HG02981 (cell line): ENCODE measurements around the gene GIGYF2.
A peak's percentile ranks its signal among the peaks of the same experiment; 100 is the strongest.
"Not testable (repeated sequence)": the region's sequence is repeated elsewhere in the genome, so short reads cannot be mapped to it uniquely, and the experiment has no call there.

Experiments
- ATAC-seq: cut with Tn5 transposase; IDR thresholded peaks from one replicate; pipeline ENCODE4 v1.9.1; 2021; ENCODE audit warnings: mild to moderate bottlenecking, moderate library complexity; ENCODE audit not compliant: unreplicated experiment

The GIGYF2 gene

DNA sequence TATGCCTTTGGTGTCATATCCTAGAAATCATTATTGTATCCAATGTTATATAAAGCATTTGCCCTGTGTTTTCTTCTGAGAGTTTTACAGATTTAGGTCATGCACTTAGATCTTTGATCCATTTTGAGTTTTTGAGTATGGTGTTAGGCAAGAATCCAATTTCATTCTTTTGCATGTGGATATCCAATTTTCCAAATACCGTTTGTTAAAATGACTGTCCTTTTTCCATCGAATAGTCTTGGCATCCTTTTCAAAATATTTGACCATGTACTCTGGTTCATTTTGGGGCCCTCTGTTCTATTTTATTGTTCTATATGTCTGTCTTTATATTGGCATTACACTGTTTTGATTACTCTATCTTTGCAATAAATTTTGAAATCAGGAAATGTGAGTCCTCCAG, 103.0 kb downstream of the GIGYF2 start:
- no peak for ATAC-seq

DNA sequence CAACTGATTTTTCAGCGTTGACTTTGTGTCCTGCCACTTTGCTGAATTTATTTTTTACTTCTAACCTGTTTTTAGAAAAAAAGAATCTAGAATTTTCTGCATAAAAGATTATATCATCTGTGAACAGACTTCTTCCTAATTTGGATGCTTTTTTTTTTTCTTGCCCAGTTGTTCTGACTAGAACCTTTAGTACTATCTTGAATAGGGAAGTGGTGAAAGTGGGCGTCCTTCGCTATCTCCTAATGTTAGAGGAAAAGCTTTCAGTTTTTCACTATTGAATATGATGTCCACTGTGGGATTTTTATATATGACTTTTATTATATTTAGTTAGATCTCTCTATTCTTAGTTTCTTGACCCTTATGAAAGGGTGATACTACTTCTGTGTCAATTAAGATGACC, 105.0 kb downstream of the GIGYF2 start:
- no peak for ATAC-seq

DNA sequence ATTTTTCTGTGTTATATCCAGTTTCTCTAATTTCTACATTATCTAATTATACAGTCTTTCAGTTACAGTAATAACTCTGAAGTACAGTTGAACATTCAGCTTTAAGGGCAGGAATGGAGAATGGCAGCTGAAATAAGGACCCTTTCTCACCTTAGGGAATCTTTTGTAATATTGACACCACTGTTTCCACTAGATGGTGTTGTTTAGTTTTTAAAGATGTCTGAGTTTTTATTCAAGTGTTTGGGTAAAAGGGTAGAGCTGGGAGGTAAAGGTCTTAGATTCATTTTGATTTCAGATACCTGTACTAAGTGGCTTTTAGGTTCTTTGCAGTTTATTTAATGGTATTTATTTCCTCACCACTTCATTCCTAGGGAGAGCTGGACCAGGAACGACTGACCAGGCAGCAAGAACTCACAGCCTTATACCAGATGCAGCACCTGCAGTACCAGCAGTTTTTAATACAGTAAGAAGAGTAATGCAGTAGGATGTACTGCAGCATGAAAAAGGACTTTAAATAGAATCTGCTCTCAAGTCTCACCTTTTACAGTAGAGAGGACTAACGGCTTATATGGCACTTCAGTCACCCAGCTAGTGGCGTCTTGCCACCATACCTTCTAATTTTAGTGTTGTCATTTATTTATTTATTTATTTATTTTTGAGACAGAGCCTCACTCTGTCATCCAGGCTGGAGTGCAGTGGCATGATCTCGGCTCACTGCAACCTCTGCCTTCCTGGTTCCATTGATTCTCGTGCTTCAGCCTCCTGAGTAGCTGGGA, 112.4 kb downstream of the GIGYF2 start:
- no peak for ATAC-seq

DNA sequence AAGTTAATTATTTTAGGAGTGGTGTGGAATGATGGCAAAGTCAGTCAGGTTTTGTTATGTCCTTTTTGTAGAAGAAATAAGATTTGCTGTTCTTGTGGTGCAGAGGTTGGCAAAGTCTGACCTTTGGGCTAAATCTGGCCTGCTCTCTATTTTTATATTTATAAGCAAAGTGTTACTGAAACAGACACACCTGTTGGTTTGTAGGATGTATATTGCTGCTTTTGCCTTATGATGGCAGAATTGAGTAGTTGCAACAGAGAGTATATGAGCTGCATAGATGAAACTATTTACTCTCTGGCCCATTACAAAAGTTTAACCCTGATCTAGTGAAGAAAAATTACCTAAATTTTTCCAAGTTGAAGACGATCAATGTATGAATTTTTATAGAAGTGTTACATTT, 113.3 kb downstream of the GIGYF2 start:
- no peak for ATAC-seq

DNA sequence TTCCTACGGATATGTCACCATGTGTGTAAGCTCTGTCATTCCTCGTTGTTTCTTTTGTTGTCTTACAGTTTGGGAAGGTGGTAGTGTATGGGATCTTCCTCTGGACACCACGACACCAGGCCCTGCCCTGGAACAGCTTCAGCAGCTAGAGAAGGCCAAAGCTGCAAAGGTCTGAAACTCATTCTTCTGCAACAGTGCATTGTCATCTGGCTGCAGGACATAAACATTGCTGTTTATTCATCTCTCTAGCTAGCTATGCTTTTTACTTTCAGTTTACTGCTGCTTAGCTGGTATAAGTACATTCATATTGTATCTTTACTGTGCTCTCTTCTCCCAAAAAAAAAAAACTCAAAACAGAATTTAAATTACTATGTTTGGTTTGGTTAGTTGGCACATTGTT, 118.4 kb downstream of the GIGYF2 start:
- ATAC-seq: no peak

DNA sequence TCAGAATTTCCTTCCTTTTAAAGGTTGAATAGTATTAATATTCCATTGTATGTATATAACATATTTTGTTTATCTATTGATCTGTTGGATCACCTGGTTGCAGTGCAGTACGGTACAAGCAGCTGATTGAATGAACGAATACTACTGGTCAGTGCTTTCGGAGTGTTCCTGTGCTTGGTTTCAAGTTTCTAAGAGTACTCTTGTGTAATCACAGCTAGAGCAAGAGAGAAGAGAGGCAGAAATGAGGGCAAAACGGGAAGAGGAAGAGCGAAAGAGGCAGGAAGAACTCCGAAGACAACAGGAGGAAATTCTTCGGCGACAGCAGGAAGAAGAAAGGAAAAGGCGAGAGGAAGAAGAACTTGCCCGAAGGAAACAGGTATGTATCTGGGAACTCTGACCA, 119.5 kb downstream of the GIGYF2 start:
- no peak for ATAC-seq

DNA sequence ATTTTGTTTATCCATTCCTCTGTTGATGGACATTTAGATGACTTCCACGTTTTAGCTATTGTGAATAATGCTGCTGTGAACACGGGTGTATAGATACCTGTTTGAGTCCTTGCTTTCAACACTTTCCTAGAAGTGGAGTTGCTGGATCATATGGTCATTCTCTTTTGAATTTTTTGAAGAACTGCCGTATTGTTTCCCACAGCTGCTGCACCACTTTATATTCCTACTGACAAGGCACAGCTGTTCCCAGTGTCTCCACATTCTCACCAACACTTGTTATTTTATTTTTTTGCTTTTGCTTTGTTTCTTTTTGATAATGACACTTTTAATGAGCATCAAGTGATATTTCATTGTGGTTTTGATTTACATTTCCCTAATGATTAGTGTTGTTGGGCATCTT, 120.6 kb downstream of the GIGYF2 start:
- no peak for ATAC-seq

DNA sequence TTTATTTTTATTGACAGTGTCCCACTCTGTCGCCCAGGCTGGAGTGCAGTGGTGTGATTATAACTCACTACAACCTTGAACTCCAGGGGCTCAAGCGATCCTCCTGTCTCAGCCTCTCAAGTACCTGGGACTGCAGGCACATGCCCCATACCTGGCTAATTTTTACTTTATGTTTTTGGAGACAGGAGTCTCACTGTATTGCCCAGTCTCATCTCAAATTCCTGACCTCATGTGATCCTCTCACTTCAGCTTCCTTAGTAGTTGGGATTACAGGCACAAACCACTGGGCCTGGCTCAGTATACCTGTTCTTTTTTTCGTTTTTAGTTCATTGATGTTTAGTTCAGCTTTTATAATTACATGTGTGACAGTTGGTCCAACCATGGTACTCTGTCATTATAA, 132.9 kb downstream of the GIGYF2 start:
- no peak for ATAC-seq

DNA sequence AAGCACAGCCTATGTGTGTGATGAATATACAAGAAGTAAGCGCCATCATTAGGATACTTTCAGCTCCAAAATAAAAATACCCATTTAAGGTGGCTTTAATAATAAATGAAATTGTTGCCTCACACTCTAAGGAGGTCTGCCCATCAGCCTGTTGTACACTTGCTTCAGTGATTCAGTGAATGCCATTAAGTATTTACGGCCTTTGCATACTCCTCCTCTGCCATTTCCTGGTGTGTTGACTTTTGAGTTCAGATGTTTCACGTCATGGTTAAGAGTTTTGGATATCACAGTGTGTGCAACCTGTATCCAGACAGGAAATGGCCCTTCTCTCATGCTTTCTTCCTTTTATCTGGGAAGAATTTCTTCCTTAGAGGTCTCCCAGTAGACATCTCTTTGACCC, 134.4 kb downstream of the GIGYF2 start:
- ATAC-seq: no peak

DNA sequence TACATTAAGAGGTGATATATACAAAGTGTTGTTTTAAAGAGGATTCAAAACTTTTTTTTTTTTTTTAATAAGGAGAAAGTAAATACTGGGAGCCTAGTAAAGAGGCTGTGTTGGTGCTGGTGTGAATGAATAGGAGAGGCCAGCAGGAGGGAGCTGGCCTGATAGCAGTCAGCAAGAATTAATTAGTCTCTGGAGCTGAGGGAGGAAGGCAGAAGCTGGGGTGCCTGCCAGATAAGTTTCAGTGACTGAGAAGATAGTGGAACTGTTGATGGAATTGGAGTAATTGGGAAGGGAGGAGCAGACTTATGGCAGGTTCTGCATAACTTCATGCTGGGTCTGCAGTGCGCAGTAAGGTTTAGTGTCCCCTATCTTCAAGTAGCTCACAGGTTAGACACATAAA, 136.7 kb downstream of the GIGYF2 start:
- ATAC-seq: no peak

DNA sequence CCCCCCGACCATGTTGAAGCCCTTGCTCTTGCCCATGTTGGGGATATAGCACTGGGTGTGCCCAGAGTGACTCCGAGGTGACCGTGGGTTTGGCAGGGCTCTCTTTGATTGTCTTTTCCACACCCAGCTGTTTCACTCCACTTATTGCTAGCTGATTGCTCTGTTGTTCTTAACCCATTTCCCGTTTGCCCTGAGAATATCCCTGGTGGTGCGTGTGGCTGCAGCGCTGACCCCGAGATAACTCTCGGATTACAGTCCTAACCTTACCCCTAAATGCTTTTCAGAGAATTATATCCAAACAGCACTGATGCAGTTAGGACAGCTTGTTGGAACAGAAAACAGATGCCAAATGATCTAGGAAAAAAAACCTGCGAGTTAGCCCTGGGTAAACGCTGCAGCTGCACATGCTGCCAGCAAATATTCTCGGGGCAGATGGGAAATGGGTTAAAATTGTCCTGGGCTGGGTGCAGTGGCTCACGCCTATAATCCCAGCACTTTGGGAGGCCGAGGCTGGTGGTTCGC, 138.6 kb downstream of the GIGYF2 start:
- no peak for ATAC-seq

DNA sequence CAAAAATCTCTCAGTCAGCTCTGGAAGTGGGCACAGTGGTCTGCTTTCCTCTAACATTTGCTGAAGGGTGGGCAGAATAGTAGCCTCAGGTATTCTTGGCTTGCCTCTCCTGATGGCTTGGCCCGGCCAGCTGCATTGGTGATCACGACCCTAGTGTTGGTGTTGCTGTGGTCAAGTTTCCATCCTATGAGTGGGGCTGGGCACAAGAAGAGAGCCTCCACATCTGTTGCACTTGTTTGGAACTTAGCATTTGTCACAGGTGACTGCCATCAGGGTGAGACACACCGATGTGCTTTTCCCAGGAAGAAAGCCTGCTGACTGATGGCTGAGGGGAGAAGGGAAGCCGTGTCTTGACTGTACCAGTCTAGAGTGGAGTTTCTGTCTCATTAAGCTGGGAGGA, 139.8 kb downstream of the GIGYF2 start:
- no peak for ATAC-seq

DNA sequence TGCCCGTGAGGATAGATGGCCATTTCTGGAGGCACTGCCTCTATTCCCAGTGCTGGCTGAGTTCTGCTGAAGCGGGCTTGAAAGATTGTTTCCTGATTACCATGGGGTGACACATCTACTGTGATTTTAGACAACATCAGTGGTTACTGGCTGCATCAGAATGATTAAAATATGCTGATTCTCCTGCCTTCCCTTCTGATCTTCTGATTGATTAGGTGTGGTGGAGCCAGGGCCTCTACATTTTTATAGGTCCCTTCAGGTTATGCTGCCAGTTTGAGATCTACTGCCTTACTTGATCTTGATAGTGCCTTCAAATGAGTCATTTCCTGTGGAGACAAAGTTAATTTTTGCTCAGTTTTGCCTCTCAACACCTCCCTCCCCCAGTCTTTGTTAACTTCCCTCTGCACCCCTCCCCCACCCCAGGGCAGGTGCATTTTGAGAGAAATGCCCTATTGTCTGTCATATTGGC, 141.3 kb downstream of the GIGYF2 start:
- peak; percentile 91 for ATAC-seq

DNA sequence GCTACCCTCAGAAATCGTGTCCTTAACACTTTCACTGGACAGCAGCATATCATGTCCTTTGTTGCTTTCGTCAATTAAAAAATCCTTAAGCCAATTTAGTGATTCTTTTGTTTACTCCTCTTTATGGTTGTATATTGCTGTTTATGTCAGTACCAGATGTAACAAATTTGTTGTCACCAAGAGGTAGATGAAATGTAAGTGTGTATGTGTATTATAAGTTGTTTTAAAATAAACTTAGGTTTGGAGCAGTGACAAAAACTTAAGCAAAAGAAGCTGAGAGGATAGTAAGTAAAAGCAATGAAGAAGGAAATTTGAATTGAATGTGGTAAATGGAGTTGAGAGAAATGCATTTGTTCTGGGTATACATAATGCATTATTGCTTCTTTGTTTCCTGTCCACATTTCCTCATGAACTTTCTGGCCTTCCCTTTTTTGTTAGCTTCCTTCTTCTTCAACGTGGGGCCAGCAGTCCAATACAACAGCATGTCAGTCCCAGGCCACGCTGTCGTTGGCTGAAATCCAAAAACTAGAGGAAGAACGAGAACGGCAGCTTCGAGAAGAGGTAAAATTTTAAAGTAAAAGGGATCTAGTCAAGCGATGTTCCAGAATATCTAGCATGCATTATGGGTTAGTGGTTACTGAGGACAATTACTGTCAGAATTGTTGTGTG, 142.4 kb downstream of the GIGYF2 start:
- ATAC-seq: no peak

DNA sequence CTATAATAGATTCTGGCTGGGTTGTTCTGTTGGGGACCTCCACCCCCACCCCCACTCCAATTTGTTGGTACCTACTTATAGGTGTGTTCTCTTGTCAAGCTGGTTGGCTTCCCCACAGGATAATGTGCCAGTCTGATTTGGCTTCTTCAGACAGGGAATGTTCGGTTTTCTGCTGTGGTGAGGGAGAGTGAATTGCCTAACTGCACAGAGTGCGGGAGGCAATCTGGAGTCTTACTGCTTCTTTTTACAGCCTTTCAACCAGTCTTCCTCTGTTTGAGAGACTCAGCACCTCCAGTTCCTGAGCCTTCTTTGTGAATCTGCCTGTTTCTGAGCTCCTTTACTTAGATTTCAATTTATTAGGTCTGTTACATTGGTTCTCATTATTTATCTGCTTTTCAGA, 145.6 kb downstream of the GIGYF2 start:
- ATAC-seq: no peak

DNA sequence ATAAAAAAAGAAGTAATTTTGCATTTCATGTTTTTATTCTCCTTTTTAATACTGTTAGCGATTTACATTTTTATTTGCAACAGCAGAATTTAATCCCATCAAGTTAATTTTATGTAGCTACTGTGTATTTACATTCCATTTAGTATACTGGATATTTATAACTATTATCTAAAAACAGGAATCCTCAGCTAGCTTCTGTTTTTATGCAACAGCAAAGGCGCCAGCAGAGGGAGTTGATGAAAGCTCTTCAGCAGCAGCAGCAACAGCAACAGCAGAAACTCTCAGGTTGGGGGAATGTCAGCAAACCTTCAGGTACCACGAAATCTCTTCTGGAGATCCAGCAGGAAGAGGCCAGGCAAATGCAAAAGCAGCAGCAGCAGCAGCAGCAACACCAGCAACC, 146.7 kb downstream of the GIGYF2 start:
- no peak for ATAC-seq

DNA sequence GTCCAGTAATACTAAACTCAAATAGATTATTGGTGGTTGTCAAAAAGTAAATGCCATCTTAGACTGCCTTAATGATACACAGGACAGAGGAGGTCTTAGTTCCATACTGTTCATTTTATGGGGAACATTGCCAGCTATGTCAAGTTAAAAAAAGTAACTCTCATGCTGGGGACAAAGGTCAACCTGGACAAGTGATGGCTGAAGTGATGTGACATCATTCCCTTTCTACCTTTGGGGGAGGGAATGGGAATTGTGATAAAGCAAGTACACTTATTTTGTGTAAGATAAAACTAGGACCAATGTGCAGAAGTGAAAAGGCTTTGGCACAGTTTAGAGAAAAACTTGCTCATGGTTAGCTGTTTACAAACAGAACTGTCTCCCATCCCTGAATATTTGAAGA, 148.9 kb downstream of the GIGYF2 start:
- no peak for ATAC-seq

DNA sequence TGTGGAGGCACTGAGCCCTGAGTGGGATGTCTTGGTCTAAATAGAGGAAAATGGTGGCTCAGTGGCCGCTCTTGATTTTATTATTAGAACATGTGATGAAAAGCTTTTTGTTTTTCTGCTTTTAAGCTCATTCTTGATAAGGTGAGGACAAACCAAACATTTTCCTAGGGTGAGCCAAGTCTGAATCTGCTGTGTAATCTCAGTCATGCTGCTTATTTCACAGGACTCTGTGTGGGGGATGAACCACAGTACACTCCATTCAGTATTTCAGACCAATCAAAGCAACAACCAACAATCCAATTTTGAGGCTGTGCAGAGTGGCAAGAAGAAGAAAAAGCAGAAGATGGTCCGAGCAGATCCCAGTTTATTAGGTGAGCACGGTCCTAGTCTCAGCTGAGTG, 152.9 kb downstream of the GIGYF2 start:
- no peak for ATAC-seq

DNA sequence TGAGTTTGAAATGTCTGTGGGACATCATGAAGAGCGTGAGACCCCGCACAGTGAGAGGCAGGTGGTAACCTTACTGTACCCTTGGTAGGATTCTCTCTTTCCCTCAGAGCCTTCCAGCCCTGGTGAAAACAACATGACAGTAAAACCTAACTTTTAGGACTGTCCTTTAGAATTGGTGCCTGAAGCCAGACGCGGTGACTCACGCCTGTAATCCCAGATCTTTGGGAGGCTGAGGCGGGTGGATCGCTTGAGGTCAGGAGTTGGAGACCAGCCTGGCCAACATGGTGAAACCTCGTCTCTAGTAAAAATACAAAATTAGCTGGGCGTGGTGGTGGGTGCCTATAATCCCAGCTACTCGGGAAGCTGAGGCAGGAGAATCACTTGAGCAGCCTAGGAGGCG, 154.9 kb downstream of the GIGYF2 start:
- not testable (repeated sequence) for ATAC-seq

DNA sequence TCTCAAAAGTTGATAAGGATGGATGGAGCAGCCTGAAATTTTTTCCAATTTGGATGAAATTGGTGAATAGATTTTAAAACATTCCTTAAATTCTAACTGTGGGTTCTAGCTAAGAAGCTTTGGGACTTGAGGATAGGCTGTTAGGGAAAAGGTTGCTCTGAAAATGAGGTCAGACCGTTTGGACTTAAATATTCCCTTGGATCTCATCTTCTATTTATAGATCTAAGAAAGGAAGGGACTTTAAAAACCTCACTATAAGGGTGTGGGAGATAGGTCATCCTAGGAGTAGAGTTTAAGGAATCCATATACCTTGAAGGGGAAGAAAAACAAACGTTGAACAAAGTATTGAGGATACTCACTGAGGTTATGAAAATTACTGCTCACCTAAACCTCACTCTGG, 155.5 kb downstream of the GIGYF2 start:
- no peak for ATAC-seq

DNA sequence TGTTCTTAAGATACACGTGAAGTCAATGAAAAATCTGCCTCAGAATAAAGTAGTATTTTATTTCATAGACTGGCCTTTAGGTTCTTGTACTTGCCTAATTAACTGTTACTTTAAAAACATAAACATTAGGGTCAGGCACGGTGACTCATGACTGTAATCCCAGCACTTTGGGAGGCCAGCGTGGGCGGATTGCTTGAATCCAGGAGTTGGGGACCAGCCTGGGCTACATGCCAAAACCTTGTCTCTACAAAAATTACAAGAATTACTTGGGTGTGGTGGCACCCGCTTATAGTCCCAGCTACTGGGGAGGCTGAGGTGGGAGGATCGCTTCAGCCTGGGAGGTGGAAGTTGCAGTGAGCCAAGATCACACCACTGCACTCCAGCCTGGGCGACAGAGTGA, 157.0 kb downstream of the GIGYF2 start:
- no peak for ATAC-seq

DNA sequence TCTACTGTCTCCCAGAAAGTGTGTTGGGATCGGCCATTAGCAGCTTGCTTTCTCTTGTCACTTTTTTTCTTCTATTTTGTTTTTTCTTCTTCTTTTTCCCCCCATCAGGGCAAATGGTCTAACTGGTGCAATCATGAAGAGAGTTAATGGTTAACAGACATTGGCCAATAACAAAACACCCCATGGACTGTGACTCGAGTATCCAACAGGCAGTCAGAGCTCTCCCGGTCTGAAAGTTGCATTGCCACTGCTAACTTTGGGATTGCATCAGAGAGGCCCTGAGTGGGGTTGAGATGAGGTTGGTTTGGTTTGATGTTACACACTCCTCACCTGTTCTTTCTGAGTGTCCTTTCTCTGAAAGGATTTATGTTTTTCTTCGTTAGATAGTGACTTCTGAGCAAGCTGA, 160.0 kb downstream of the GIGYF2 start:
- no peak for ATAC-seq
